Measurements from ENCODE around the gene NRG4.

Gene NRG4

DNA sequence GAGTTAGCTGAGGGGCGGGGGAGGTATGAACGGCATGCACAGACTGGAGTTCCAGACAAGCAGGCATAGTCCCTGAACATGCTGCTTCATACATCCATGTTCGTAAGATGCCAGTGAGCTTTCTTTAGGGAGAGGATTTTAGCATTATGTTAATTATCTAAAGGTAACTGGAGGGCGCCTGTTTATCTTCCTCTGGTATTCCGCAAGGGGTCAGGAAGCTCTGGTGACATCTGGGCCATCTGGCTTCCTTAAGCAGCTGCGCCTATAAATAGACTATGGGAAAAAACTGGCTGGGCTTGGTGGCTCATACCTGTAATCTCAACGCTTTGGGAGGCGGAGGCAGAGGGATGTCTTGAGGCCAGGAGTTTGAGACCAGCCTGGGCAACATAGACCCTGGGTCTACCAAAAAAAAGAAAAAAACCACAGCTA, 110.1 kb downstream of the NRG4 start:
- H3K4me3 ChIP-seq (ENCODE audit: low read depth, low read length) = no peak overlapping the region
- TF ChIP-seq, protein P1, sequence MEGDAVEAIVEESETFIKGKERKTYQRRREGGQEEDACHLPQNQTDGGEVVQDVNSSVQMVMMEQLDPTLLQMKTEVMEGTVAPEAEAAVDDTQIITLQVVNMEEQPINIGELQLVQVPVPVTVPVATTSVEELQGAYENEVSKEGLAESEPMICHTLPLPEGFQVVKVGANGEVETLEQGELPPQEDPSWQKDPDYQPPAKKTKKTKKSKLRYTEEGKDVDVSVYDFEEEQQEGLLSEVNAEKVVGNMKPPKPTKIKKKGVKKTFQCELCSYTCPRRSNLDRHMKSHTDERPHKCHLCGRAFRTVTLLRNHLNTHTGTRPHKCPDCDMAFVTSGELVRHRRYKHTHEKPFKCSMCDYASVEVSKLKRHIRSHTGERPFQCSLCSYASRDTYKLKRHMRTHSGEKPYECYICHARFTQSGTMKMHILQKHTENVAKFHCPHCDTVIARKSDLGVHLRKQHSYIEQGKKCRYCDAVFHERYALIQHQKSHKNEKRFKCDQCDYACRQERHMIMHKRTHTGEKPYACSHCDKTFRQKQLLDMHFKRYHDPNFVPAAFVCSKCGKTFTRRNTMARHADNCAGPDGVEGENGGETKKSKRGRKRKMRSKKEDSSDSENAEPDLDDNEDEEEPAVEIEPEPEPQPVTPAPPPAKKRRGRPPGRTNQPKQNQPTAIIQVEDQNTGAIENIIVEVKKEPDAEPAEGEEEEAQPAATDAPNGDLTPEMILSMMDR (IDR thresholded peaks at IDR 0.05; ENCODE audit: borderline replicate concordance, insufficient read depth, low read depth, low read length) = no peak

DNA sequence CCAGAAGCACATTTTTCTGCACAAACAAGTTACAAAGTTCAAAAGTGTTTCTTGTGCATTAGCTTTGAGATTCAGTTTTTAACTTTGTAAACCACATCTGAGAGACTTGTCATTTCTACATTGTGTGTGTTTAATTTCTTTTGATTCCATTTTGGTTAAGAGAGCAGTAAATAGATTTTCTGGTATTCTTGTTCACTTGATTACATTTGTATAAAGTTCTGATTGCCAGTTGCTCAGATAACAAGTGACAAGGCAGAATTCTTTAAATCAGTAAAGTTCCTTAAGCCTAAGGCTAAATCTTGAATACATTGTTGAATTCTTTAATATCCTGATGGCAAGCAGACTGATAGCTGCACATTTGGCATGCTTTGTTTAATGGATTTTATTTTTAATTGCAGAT, 111.6 kb downstream of the NRG4 start:
- TF ChIP-seq, protein P1 (IDR thresholded peaks at IDR 0.05; ENCODE audit: borderline replicate concordance, insufficient read depth, low read depth, low read length) = no peak
- H3K4me3 ChIP-seq (ENCODE audit: low read depth, low read length) = no peak overlapping the region

DNA sequence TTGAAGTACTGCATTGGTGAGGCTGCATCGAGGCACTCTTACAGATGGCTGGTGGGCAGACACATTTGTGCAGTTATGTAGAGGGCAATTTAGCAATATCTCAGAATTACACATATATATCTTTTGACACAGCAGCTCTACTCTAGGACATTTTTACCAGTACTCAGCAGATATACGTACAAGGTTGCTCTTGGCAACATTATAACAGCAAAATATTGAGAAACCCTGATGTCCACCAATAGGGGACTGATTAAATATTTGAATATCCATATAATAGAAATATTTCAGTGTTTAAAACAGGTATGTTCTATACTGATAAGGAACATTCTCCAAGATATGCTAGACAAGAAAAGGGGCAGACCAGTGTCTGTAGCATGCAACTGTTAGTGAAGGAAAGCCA, 116.5 kb downstream of the NRG4 start:
- no peak overlapping the region for H3K4me3 ChIP-seq (ENCODE audit: low read depth, low read length)
- TF ChIP-seq, protein P1 (IDR thresholded peaks at IDR 0.05; ENCODE audit: borderline replicate concordance, insufficient read depth, low read depth, low read length) = no peak

DNA sequence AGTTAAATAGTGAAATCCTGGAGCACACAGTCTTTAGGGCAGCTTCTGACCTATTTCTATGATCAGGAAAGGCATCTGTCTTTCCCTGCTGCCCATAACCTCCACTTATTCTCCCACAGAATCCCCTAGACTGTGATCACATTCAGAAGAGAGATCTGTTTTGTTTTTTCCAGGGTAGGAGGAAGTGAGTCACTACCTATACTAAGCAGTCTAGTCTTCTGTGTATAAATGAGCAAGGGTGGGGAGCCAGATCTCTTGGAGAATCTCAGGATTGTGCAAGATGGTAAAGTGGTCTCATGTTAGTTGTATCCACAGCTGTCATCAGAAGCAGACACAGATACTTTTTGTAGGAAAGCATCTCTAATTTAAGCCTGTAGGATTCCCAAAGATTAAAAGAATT, 120.3 kb downstream of the NRG4 start:
- H3K4me3 ChIP-seq (ENCODE audit: low read depth, low read length) = no peak overlapping the region
- TF ChIP-seq, protein P1 (IDR thresholded peaks at IDR 0.05; ENCODE audit: borderline replicate concordance, insufficient read depth, low read depth, low read length) = no peak
